ENCODE data around the gene OR8I2. TPM values are rescaled to one million over a fixed set of nuclear protein-coding genes. Genes with fewer than 3 reads are reported as not detected.
"Not testable (repeated sequence)": the region's sequence is repeated elsewhere in the genome, so short reads cannot be mapped to it uniquely, and the experiment has no call there.

The OR8I2 gene
- total and polyA plus RNA-seq, 2 of the 4 experiments (the other 2 are of a cell fraction), result not detected

- no peak within 1 kb of the TSS for H3K18ac ChIP-seq (ENCODE audit: low read depth, low read length)
- in situ Hi-C loops (cut with MboI; ENCODE audit: low sequenced_read_pairs), result no loop called here
- H2BK20ac ChIP-seq (ENCODE audit: low read depth, low read length), result no peak within 1 kb of the TSS
- no peak within 1 kb of the TSS for H3K23ac ChIP-seq (ENCODE audit: low read depth, low read length)
- CTCF ChIA-PET, result no interaction called here
- no peak within 1 kb of the TSS for H3K9ac ChIP-seq (ENCODE audit: low read depth, low read length)
- H3K4me2 ChIP-seq (ENCODE audit: low read depth, low read length), result no peak within 1 kb of the TSS
- no peaks in the 10 kb centered on the region for H3K36me3 ChIP-seq (ENCODE audit: control insufficient read depth, insufficient read depth, low read length)
- no peak within 1 kb of the TSS for H3K4me3 ChIP-seq (ENCODE audit: insufficient read depth, low read depth, low read length)
- H2AK5ac ChIP-seq (ENCODE audit: low read depth, low read length), result no peak within 1 kb of the TSS
- H3K9me3 ChIP-seq (ENCODE audit: control insufficient read depth, insufficient read depth, low read length), result no peaks in the 10 kb centered on the region
- no peak within 1 kb of the TSS for H4K91ac ChIP-seq (ENCODE audit: insufficient read depth, low read depth, low read length)
- H2AFZ ChIP-seq (replicated peaks; ENCODE audit: low read length, poor library complexity), result no peak within 1 kb of the TSS
- no peak within 1 kb of the TSS for H4K5ac ChIP-seq (ENCODE audit: low read depth, low read length)
- dilution Hi-C loops (cut with HindIII; ENCODE audit: low sequenced_read_pairs, unreplicated experiment), result no loop called here
- DNase-seq, result no peak
- POLR2A ChIA-PET (ENCODE audit: unreplicated experiment), result no interaction called here
- H4K20me1 ChIP-seq (ENCODE audit: insufficient read depth, low read length), result no peaks in the 10 kb centered on the region
- H3K4me1 ChIP-seq (ENCODE audit: control insufficient read depth, insufficient read depth, low read length), result no peaks in the 10 kb centered on the region
- no peak within 1 kb of the TSS for H2BK5ac ChIP-seq (ENCODE audit: low read depth, low read length, poor library complexity, severe bottlenecking)
- H3K9me1 ChIP-seq (ENCODE audit: insufficient read depth, low read length), result no peaks in the 10 kb centered on the region
- no peak within 1 kb of the TSS for H4K8ac ChIP-seq (ENCODE audit: low read depth in 2 of 2, low read length in 2 of 2)
- H2BK120ac ChIP-seq (ENCODE audit: low read depth, low read length), result no peak within 1 kb of the TSS
- no peak within 1 kb of the TSS for H3K4ac ChIP-seq (ENCODE audit: low read depth, low read length)
- no peak within 1 kb of the TSS for H2AK9ac ChIP-seq (replicated peaks; ENCODE audit: low read depth, low read length, poor library complexity)
- intact Hi-C loops (cut with micrococcal nuclease), result no loop called here
- TF ChIP-seq POLR2A (IDR thresholded peaks at IDR 0.05; ENCODE audit: low read depth, low read length) (no peak), MAFK (IDR thresholded peaks at IDR 0.05; ENCODE audit: low read depth, low read length) (peak; percentile 54), RAD21 (IDR thresholded peaks at IDR 0.05; ENCODE audit: low read length) (no peak), ELK1 (IDR thresholded peaks at IDR 0.05; ENCODE audit: borderline replicate concordance, low read depth, low read length) (no peak), FOS (IDR thresholded peaks at IDR 0.05; ENCODE audit: low read depth, low read length) (no peak), USF2 (IDR thresholded peaks at IDR 0.05; ENCODE audit: low read depth, low read length) (no peak)
- no peak within 1 kb of the TSS for H3K27ac ChIP-seq (ENCODE audit: insufficient read depth, low read length)
- H3K56ac ChIP-seq (ENCODE audit: extremely low read depth, insufficient read depth, low read length), result no peak within 1 kb of the TSS
- H3K27me3 ChIP-seq (ENCODE audit: control insufficient read depth, insufficient read depth, low read length), result no peaks in the 10 kb centered on the region
- no TSS peak for BruUV-seq (replicated peaks)
- no peak within 1 kb of the TSS for H2BK15ac ChIP-seq (ENCODE audit: low read depth, low read length)
- ATAC-seq (ENCODE audit: low read depth), result no peak
- H3K14ac ChIP-seq (replicated peaks; ENCODE audit: low read depth, low read length), result no peak within 1 kb of the TSS
- no peaks in the 10 kb centered on the region for H3K79me1 ChIP-seq (ENCODE audit: low read depth in 1 of 2, low read length in 2 of 2)
Observed at GRCh38 chr11:56140151-56140661, 47.1 kb downstream of the OR8I2 start, which contains the start of gene OR8J3. Gene OR8J3 (minus strand): TSS chr11:56140201. CDS start chr11:56137718, 2,483 bp downstream.

- H3K23ac ChIP-seq (ENCODE audit: low read depth, low read length); H3K4me3 ChIP-seq (ENCODE audit: insufficient read depth, low read depth, low read length); H2AK5ac ChIP-seq (ENCODE audit: low read depth, low read length); H4K91ac ChIP-seq (ENCODE audit: insufficient read depth, low read depth, low read length); H3K27ac ChIP-seq (ENCODE audit: insufficient read depth, low read length); H3K56ac ChIP-seq (ENCODE audit: extremely low read depth, insufficient read depth, low read length); H2AFZ ChIP-seq (replicated peaks; ENCODE audit: low read length, poor library complexity); H3K4me1 ChIP-seq (ENCODE audit: control insufficient read depth, insufficient read depth, low read length); H3K9me1 ChIP-seq (ENCODE audit: insufficient read depth, low read length); H3K14ac ChIP-seq (replicated peaks; ENCODE audit: low read depth, low read length); H3K9ac ChIP-seq (ENCODE audit: low read depth, low read length); H3K36me3 ChIP-seq (ENCODE audit: control insufficient read depth, insufficient read depth, low read length); H4K8ac ChIP-seq (ENCODE audit: low read depth in 2 of 2, low read length in 2 of 2); intact Hi-C loops (cut with micrococcal nuclease); H2BK15ac ChIP-seq (ENCODE audit: low read depth, low read length); H2BK5ac ChIP-seq (ENCODE audit: low read depth, low read length, poor library complexity, severe bottlenecking); H4K5ac ChIP-seq (ENCODE audit: low read depth, low read length); H3K4me2 ChIP-seq (ENCODE audit: low read depth, low read length); POLR2A ChIA-PET (ENCODE audit: unreplicated experiment); H3K9me3 ChIP-seq (ENCODE audit: control insufficient read depth, insufficient read depth, low read length); H2BK120ac ChIP-seq (ENCODE audit: low read depth, low read length); H4K20me1 ChIP-seq (ENCODE audit: insufficient read depth, low read length); BruUV-seq (replicated peaks); H3K4ac ChIP-seq (ENCODE audit: low read depth, low read length); CTCF ChIA-PET; dilution Hi-C loops (cut with HindIII; ENCODE audit: low sequenced_read_pairs, unreplicated experiment); in situ Hi-C loops (cut with MboI; ENCODE audit: low sequenced_read_pairs); ATAC-seq (ENCODE audit: low read depth); DNase-seq; H3K27me3 ChIP-seq (ENCODE audit: control insufficient read depth, insufficient read depth, low read length); H2AK9ac ChIP-seq (replicated peaks; ENCODE audit: low read depth, low read length, poor library complexity); H3K18ac ChIP-seq (ENCODE audit: low read depth, low read length); H2BK20ac ChIP-seq (ENCODE audit: low read depth, low read length); H3K79me1 ChIP-seq (ENCODE audit: low read depth in 1 of 2, low read length in 2 of 2): not testable (repeated sequence)
- WGBS, 2 experiments (ENCODE audit: extremely low coverage in 2 of 2, insufficient read length in 1 of 2), result no CpG with 5 or more reads among the region's 30 CpGs
Observed at GRCh38 chr11:56143681-56144080, 50.6 kb downstream of the OR8I2 start.
